ENCODE measurements around the gene FFAR1.

DNA sequence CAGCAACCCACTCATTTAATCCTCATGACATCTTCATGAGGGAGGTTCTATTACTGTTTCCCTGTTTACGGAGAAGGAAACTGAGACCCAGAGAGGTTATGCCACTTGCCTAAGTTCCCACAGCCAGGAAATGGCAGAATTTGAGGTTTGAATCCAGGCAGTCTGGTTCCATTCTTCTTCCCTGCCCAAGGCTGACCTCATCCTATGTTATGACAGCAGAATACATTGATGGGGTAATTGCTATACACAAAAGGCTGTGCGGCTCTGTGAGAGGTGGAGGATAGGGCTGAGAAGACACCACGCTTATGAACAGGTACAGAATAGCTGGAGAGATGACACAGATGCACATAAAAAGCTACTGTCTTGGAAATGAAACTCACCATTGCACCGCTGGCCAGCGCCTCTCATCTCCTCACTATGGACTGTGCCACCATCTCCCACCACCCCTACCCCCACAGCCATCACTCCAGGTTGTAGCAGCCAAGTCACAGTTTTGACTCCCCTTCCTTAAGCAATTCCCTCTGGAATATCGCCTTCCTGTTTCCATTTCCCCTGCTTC is 44.3 kb upstream of the FFAR1 start:
- TF ChIP-seq, protein P1, sequence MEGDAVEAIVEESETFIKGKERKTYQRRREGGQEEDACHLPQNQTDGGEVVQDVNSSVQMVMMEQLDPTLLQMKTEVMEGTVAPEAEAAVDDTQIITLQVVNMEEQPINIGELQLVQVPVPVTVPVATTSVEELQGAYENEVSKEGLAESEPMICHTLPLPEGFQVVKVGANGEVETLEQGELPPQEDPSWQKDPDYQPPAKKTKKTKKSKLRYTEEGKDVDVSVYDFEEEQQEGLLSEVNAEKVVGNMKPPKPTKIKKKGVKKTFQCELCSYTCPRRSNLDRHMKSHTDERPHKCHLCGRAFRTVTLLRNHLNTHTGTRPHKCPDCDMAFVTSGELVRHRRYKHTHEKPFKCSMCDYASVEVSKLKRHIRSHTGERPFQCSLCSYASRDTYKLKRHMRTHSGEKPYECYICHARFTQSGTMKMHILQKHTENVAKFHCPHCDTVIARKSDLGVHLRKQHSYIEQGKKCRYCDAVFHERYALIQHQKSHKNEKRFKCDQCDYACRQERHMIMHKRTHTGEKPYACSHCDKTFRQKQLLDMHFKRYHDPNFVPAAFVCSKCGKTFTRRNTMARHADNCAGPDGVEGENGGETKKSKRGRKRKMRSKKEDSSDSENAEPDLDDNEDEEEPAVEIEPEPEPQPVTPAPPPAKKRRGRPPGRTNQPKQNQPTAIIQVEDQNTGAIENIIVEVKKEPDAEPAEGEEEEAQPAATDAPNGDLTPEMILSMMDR (optimal IDR thresholded peaks at IDR 0.05 in 1 of 3, IDR thresholded peaks at IDR 0.05 in 1 of 3, conservative IDR thresholded peaks at IDR 0.05 in 1 of 3; ENCODE audit: extremely low read depth in 1 of 3, insufficient read depth in 2 of 3, low read length in 3 of 3), result no peak
- no peak for TF ChIP-seq EZH2 (IDR thresholded peaks at IDR 0.05; ENCODE audit: low read length)

Data from keratinocyte (primary cell).